Body of pancreas (tissue), 4 donors: ENCODE data around the gene ZNF846.

Experiments
- CTCF ChIP-seq, 7 experiments: fragments of 450-650 bp in 4 of 7; fragments of 200-600 bp in 3 of 7; sonication (generic) in 3 of 7; IDR thresholded peaks; one replicate each; pipeline ENCODE4 v1.5.1; 2016 to 2019; ENCODE audit warnings: antibody characterized with exemption in 7 of 7
- POLR2A ChIP-seq, 3 donors: fragments of 450-650 bp; IDR thresholded peaks; one replicate each; pipeline ENCODE4 v1.6.1; 2016; ENCODE audit warnings: antibody characterized with exemption in 3 of 3, mild to moderate bottlenecking in 2 of 3

- TF ChIP-seq POLR2A (IDR thresholded peaks at IDR 0.05) = peak in 1 of 3 donors; percentile 4
- peak in 1 of 7 experiments; percentile 1 for TF ChIP-seq CTCF (IDR thresholded peaks at IDR 0.05)
Measured at GRCh38 chr19:9793071-9793591, 24.6 kb upstream of the ZNF846 start.
